ENCODE measurements around the gene MIX23.

Gene MIX23

GRCh38 chr3:122343654-122344053 is 39.4 kb downstream of the MIX23 start:
- DNase-seq, result no peak

GRCh38 chr3:122342803-122343202 is 40.2 kb downstream of the MIX23 start:
- DNase-seq, result no peak

- no peak for DNase-seq
These were observed 50.5 kb downstream of the MIX23 start for GRCh38 chr3:122332551-122332950.

GRCh38 chr3:122331886-122332285 is 51.1 kb downstream of the MIX23 start:
- no peak for DNase-seq

- DNase-seq, result no peak
These were observed 57.3 kb downstream of the MIX23 start for GRCh38 chr3:122325769-122326168.

- no peak for DNase-seq
These were observed 58.1 kb downstream of the MIX23 start, which contains the start of gene CSTA for GRCh38 chr3:122324871-122325323. Gene CSTA, plus strand, starts transcription at chr3:122325248. Its CDS starts 45 bp downstream, at chr3:122325293.

GRCh38 chr3:122322095-122323075 is 60.6 kb downstream of the MIX23 start:
- no peak for DNase-seq

GRCh38 chr3:122318620-122319019 is 64.4 kb downstream of the MIX23 start:
- DNase-seq, result no peak

GRCh38 chr3:122316368-122316767 is 66.7 kb downstream of the MIX23 start:
- no peak for DNase-seq

GRCh38 chr3:122315619-122316018 is 67.4 kb downstream of the MIX23 start:
- no peak for DNase-seq

- no peak for DNase-seq
These were observed 68.7 kb downstream of the MIX23 start for GRCh38 chr3:122314228-122314876.

GRCh38 chr3:122313281-122313680 is 69.8 kb downstream of the MIX23 start:
- DNase-seq, result no peak

- DNase-seq, result no peak
These were observed 70.2 kb downstream of the MIX23 start for GRCh38 chr3:122312826-122313225.

GRCh38 chr3:122310361-122310760 is 72.7 kb downstream of the MIX23 start:
- no peak for DNase-seq
